Activated CD8-positive, alpha-beta T cell treated with anti-CD3 and anti-CD28 coated beads for 36 hours (primary cell): ENCODE measurements around the gene THADA. TPM values are rescaled to one million over a fixed set of nuclear protein-coding genes. Genes with fewer than 3 reads are reported as not detected.

Experiments
- ATAC-seq: fragments of 200-7000 bp; cut with Tn5 transposase; one replicate; pipeline ENCODE4 v1.10.0; 2021; ENCODE audit warnings: mild to moderate bottlenecking, moderate library complexity
- CTCF ChIA-PET: fragments of 350-600 bp; sonication (Branson Sonifier 250); formaldehyde crosslinking; loops from one replicate; lab custom pipeline; 2021; ENCODE audit warnings: antibody characterized with exemption; lab: Charles Lee
- POLR2A ChIA-PET: fragments of 350-600 bp; sonication (Branson Sonifier 250); formaldehyde crosslinking; loops from one replicate; lab custom pipeline; 2021; ENCODE audit warnings: antibody characterized with exemption; lab: Charles Lee
- DNase-seq: peaks from one replicate; pipeline ENCODE4 v3.0.0-alpha.2; 2020
- H3K27ac Mint-ChIP-seq: one replicate; pipeline ENCODE4 v1.8.0; 2021; ENCODE audit warnings: mild to moderate bottlenecking, mixed read lengths
- H3K27me3 Mint-ChIP-seq: one replicate; pipeline ENCODE4 v1.8.0; 2021; ENCODE audit warnings: mixed read lengths
- H3K36me3 Mint-ChIP-seq: one replicate; pipeline ENCODE4 v1.8.0; 2021; ENCODE audit warnings: low read depth, mixed read lengths
- H3K4me1 Mint-ChIP-seq: one replicate; pipeline ENCODE4 v1.8.0; 2021; ENCODE audit warnings: low read depth, mixed read lengths
- H3K4me3 Mint-ChIP-seq: one replicate; pipeline ENCODE4 v1.8.0; 2021; ENCODE audit warnings: mild to moderate bottlenecking, moderate library complexity, mixed read lengths
- H3K9me3 Mint-ChIP-seq: one replicate; pipeline ENCODE4 v1.8.0; 2021; ENCODE audit warnings: mixed read lengths
- intact Hi-C: fragments of 100-400 bp; cut with micrococcal nuclease; formaldehyde crosslinking; loops from one replicate; pipeline ENCODE4 v1.10.0; 2022
- total RNA-seq, 2 experiments: library from RNA; stranded (reverse); gene quantifications; one replicate each; pipeline ENCODE4 v1.2.3, GENCODE V29; 2021
- TF ChIP-seq, protein P1 (sequence below): fragments of 200-600 bp; IDR thresholded peaks from one replicate; pipeline ENCODE4 v1.8.0; 2022; ENCODE audit warnings: antibody characterized with exemption, mild to moderate bottlenecking

The THADA gene
- total RNA-seq, 2 experiments from 2014 or later, result 31.3 to 31.6 TPM

DNA sequence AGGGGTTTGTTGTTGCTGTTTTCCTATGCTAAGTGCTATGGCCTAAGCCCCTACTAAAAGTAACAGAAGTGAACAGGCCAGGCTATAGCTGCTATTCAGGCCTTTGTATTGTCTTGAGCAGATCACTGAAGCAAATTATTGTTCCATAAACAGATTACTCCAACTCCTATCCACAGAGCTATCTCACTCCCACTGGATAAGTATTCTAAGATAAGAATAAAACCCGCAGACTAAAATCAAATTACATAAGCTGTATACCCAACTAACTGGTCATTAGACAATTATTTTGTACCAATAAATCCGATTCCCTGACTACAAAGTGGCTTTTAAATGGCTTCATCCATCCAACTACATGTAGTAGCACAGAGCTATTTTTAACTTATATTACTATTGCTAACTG lies 74.3 kb downstream of the THADA start:
- no peaks in the 10 kb centered on the region for H3K27me3 Mint-ChIP-seq
- no peak overlapping the region for H3K4me3 Mint-ChIP-seq
- H3K36me3 Mint-ChIP-seq, result peaks cover 30% of the 10 kb centered on the region
- POLR2A ChIA-PET, result no interaction called here
- H3K27ac Mint-ChIP-seq, result no peak overlapping the region
- ATAC-seq (no peak), DNase-seq (no peak)
- CTCF ChIA-PET, result interaction anchor here (0.8 to 1.7 kb wide), 7 partner anchors 9 to 293 kb away, joined by 3 to 7 read pairs (median 4); no protein-coding TSS in a partner anchor
- TF ChIP-seq, protein P1, sequence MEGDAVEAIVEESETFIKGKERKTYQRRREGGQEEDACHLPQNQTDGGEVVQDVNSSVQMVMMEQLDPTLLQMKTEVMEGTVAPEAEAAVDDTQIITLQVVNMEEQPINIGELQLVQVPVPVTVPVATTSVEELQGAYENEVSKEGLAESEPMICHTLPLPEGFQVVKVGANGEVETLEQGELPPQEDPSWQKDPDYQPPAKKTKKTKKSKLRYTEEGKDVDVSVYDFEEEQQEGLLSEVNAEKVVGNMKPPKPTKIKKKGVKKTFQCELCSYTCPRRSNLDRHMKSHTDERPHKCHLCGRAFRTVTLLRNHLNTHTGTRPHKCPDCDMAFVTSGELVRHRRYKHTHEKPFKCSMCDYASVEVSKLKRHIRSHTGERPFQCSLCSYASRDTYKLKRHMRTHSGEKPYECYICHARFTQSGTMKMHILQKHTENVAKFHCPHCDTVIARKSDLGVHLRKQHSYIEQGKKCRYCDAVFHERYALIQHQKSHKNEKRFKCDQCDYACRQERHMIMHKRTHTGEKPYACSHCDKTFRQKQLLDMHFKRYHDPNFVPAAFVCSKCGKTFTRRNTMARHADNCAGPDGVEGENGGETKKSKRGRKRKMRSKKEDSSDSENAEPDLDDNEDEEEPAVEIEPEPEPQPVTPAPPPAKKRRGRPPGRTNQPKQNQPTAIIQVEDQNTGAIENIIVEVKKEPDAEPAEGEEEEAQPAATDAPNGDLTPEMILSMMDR, result no peak
- H3K4me1 Mint-ChIP-seq, result peaks cover 16% of the 10 kb centered on the region
- intact Hi-C loops, result no loop called here
- peaks cover 9% of the 10 kb centered on the region for H3K9me3 Mint-ChIP-seq

DNA sequence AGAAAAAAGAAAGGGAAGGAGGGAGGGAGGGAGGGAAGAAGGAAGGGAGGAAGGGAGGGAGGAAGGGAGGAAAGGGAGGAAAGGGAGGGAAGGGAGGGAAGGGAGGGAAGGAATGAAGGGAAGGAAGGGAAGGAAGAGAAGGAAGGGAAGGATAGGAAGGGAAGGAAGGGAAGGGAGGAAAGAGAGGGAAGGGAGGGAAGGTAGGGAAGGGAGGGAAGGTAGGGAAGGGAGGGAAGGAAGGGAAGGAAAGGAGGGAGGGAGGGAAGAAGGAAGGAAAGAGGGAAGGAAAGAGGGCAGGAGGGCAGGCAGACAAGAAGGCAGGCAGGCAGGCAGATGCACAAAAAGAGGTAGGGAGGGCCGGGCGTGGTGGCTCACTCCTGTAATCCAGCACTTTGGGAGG lies 74.9 kb downstream of the THADA start:
- TF ChIP-seq, protein P1, result no peak
- DNase-seq, result no peak
- CTCF ChIA-PET, result interaction anchor here (0.8 to 1.7 kb wide), 3 partner anchors 13 to 49 kb away, joined by 3 to 5 read pairs (median 3); no protein-coding TSS in a partner anchor
- no peak for ATAC-seq
- H3K27me3 Mint-ChIP-seq, result no peaks in the 10 kb centered on the region
- no peak overlapping the region for H3K4me3 Mint-ChIP-seq
- POLR2A ChIA-PET, result no interaction called here
- H3K4me1 Mint-ChIP-seq, result peaks cover 17% of the 10 kb centered on the region
- intact Hi-C loops, result no loop called here
- peaks cover 9% of the 10 kb centered on the region for H3K9me3 Mint-ChIP-seq
- no peak overlapping the region for H3K27ac Mint-ChIP-seq
- H3K36me3 Mint-ChIP-seq, result peaks cover 23% of the 10 kb centered on the region

DNA sequence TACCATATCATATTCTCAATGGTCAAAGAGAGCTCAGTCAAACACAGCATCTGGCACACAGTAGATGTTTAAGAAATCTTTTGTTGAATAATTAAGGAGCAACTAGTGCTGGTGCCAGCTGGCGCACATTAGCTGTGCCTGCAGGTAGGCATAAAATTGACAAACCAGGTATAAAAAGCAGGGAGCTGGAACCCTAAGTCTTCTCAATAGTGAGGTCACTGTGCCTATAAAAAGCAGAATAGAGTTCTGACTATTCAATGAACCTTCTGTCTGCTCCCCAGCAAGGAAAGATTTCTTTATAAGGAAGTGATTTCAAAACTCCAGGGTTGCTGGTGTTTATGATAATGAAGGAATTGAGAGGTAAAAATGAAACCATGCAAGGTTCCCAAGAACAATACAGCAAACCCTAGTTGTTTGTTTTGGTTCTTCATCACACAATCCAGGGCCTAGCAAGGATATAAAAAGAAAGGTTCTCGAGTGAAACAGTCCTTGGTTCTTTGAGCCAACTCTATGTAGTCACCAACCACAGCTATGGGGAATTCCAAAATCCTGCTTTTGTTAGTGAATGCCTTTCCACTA lies 76.1 kb downstream of the THADA start:
- POLR2A ChIA-PET, result interaction anchor here (0.5 kb wide), 1 partner anchor 105 kb away, joined by 5 read pairs; no protein-coding TSS in a partner anchor
- intact Hi-C loops, result no loop called here
- no peak overlapping the region for H3K27ac Mint-ChIP-seq

DNA sequence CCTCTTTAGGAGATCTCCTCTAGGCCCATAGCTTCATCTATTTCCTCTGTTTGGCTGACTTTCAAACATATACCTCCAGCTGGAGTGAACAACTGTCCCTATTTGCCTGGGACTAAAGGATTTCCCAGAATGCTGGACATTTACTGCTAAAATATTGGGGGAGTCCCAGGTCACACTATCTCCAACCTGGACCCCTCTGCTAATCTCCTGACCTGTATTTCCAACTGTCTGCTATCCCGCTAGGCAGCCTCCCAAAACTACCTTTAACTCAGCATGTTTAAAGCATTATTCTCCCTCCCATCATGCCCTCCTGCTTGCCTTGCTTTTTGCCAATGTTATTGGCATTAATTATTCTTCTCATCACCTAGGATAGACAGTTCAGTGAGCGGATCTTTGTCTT lies 77.1 kb downstream of the THADA start:
- ATAC-seq (no peak), DNase-seq (no peak)
- POLR2A ChIA-PET, result no interaction called here
- Mint-ChIP-seq H3K4me3 (no peak overlapping the region), H3K27ac (no peak overlapping the region), H3K9me3 (no peaks in the 10 kb centered on the region), H3K27me3 (no peaks in the 10 kb centered on the region), H3K36me3 (peaks cover 3% of the 10 kb centered on the region), H3K4me1 (peaks cover 18% of the 10 kb centered on the region)
- CTCF ChIA-PET, result interaction anchor here (1.1 to 1.7 kb wide), 3 partner anchors 10 to 58 kb away, joined by 4 to 6 read pairs (median 4); no protein-coding TSS in a partner anchor
- TF ChIP-seq, protein P1, result no peak
- intact Hi-C loops, result no loop called here

More for the DNA sequence above, 76.1 kb downstream of the THADA start:
- no peak for DNase-seq
- Mint-ChIP-seq H3K4me3 (no peak overlapping the region), H3K27me3 (no peaks in the 10 kb centered on the region), H3K9me3 (no peaks in the 10 kb centered on the region), H3K4me1 (peaks cover 19% of the 10 kb centered on the region), H3K36me3 (peaks cover 11% of the 10 kb centered on the region)
- CTCF ChIA-PET, result interaction anchor here (1.1 kb wide), 2 partner anchors 10 to 46 kb away, joined by 3 to 4 read pairs; no protein-coding TSS in a partner anchor
- TF ChIP-seq, protein P1, result no peak
- ATAC-seq, result no peak

DNA sequence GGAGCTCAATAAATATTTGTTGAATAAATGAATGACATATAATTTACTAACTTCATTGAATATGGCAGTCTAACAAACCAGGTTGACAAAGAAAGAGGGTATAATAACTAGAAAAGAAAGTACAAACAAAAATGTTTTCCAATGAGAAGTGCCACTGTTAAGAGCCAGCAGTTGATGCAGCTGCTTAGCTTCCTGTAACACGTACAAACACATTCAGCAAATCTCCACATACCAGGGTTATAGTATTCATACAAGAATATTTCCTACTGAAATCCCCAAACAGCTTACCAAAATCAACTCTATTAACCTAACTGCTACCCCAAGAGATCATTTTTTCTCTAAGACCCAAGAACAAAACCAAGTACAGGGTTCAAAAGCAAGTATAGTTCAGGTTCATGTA lies 77.7 kb downstream of the THADA start:
- CTCF ChIA-PET, result interaction anchor here (1.2 to 1.7 kb wide), 2 partner anchors 9 to 59 kb away, joined by 4 to 6 read pairs; no protein-coding TSS in a partner anchor
- no peak overlapping the region for H3K4me3 Mint-ChIP-seq
- intact Hi-C loops, result no loop called here
- ATAC-seq (no peak), DNase-seq (no peak)
- no peaks in the 10 kb centered on the region for H3K27me3 Mint-ChIP-seq
- H3K9me3 Mint-ChIP-seq, result no peaks in the 10 kb centered on the region
- H3K27ac Mint-ChIP-seq, result peak overlapping the region; percentile 40
- POLR2A ChIA-PET, result no interaction called here
- TF ChIP-seq, protein P1, result no peak
- peaks cover 18% of the 10 kb centered on the region for H3K4me1 Mint-ChIP-seq
- peaks cover 2% of the 10 kb centered on the region for H3K36me3 Mint-ChIP-seq
